GM23338 (cell line): Measurements from ENCODE around the gene HHATL. TPM values are rescaled to one million over a fixed set of nuclear protein-coding genes. Genes with fewer than 3 reads are reported as not detected.

Experiments used
- ATAC-seq: fragments of 200-7000 bp; cut with Tn5 transposase; 3 replicates; pipeline ENCODE4 v1.9.1; 2020
- DNase-seq: peaks from one replicate; pipeline ENCODE4 v3.0.0-alpha.2; 2015; ENCODE audit warnings: low spot score
- H2AFZ ChIP-seq: fragments of 200-600 bp; sonication (generic); 2 replicates; pipeline ENCODE4 v1.8.0; 2016; ENCODE audit warnings: antibody characterized with exemption, mild to moderate bottlenecking, moderate library complexity
- H3F3A ChIP-seq: fragments of 200-600 bp; sonication (generic); replicated peaks from 2 replicates; pipeline ENCODE4 v1.8.0; 2017; ENCODE audit warnings: antibody characterized with exemption, mixed run types, low read depth
- H3K27ac ChIP-seq: fragments of 200-600 bp; sonication (generic); 2 replicates; pipeline ENCODE4 v1.6.1; 2016; ENCODE audit warnings: low read depth
- H3K27me3 ChIP-seq: fragments of 200-600 bp; sonication (generic); 2 replicates; pipeline ENCODE4 v1.8.0; 2016; ENCODE audit warnings: mild to moderate bottlenecking, mixed run types, moderate library complexity; ENCODE audit not compliant: insufficient read depth
- H3K36me3 ChIP-seq: fragments of 200-600 bp; sonication (generic); 2 replicates; pipeline ENCODE4 v1.8.0; 2016; ENCODE audit warnings: mild to moderate bottlenecking; ENCODE audit not compliant: insufficient read depth
- H3K4me1 ChIP-seq: fragments of 200-600 bp; sonication (generic); 2 replicates; pipeline ENCODE4 v1.8.0; 2016; ENCODE audit warnings: mild to moderate bottlenecking, moderate library complexity; ENCODE audit not compliant: insufficient read depth
- H3K4me2 ChIP-seq: fragments of 200-600 bp; sonication (generic); 2 replicates; pipeline ENCODE4 v1.7.1; 2017; ENCODE audit warnings: mixed run types
- H3K4me3 ChIP-seq: fragments of 200-600 bp; sonication (generic); 2 replicates; pipeline ENCODE4 v1.6.1; 2016; ENCODE audit warnings: mixed run types
- H3K79me2 ChIP-seq: fragments of 200-600 bp; sonication (generic); replicated peaks from 2 replicates; pipeline ENCODE4 v1.8.0; 2017; ENCODE audit warnings: mild to moderate bottlenecking; ENCODE audit not compliant: insufficient read depth
- H3K9me2 ChIP-seq: fragments of 200-600 bp; sonication (generic); 2 replicates; pipeline ENCODE4 v1.8.0; 2017; ENCODE audit not compliant: insufficient read depth
- H4K20me1 ChIP-seq: fragments of 200-600 bp; sonication (generic); replicated peaks from 2 replicates; pipeline ENCODE4 v1.8.0; 2017; ENCODE audit warnings: mild to moderate bottlenecking; ENCODE audit not compliant: insufficient read depth
- H3K27ac Mint-ChIP-seq: 2 replicates; pipeline ENCODE4 v1.8.0; 2020; ENCODE audit warnings: inconsistent platforms, mild to moderate bottlenecking, moderate library complexity, mixed read lengths
- H3K27me3 Mint-ChIP-seq: 3 replicates; pipeline ENCODE4 v1.8.0; 2022; ENCODE audit warnings: low read depth, mild to moderate bottlenecking, moderate library complexity, mixed read lengths, inconsistent platforms; ENCODE audit not compliant: insufficient read depth, poor library complexity
- H3K36me3 Mint-ChIP-seq: 3 replicates; pipeline ENCODE4 v1.8.0; 2021; ENCODE audit warnings: low read depth, mild to moderate bottlenecking, inconsistent platforms, moderate library complexity, mixed read lengths
- H3K4me1 Mint-ChIP-seq: 3 replicates; pipeline ENCODE4 v1.8.0; 2020; ENCODE audit warnings: mild to moderate bottlenecking, inconsistent platforms, mixed read lengths
- H3K4me3 Mint-ChIP-seq: 3 replicates; pipeline ENCODE4 v1.8.0; 2021; ENCODE audit warnings: moderate library complexity, mild to moderate bottlenecking, inconsistent platforms, mixed read lengths
- H3K9me3 Mint-ChIP-seq: 3 replicates; pipeline ENCODE4 v1.8.0; 2020; ENCODE audit warnings: moderate library complexity, mild to moderate bottlenecking, inconsistent platforms, mixed read lengths
- CREB1 ChIP-seq: fragments of 250-450 bp; sonication (Bioruptor Pico); IDR thresholded peaks from 2 replicates; pipeline ENCODE4 v1.5.0; 2020; ENCODE audit warnings: low read depth, mild to moderate bottlenecking, moderate library complexity
- EZH2phosphoT487 ChIP-seq: fragments of 200-600 bp; sonication (generic); IDR thresholded peaks from one replicate; pipeline ENCODE4 v1.8.1; 2018; ENCODE audit warnings: antibody characterized with exemption; ENCODE audit not compliant: unreplicated experiment
- NANOG ChIP-seq: IDR thresholded peaks from 2 replicates; pipeline ENCODE4 v1.6.1; 2016; ENCODE audit warnings: antibody characterized with exemption, borderline replicate concordance
- POLR2AphosphoS5 ChIP-seq: IDR thresholded peaks from 2 replicates; pipeline ENCODE4 v1.6.1; 2016; ENCODE audit warnings: antibody characterized with exemption, low read depth
- ZNF114 ChIP-seq: fragments of 250-450 bp; sonication (Bioruptor Pico); IDR thresholded peaks from 2 replicates; pipeline ENCODE4 v1.5.0; 2020; ENCODE audit warnings: mild to moderate bottlenecking, moderate library complexity
- ZNF331 ChIP-seq: fragments of 250-450 bp; sonication (Bioruptor Pico); IDR thresholded peaks from 2 replicates; pipeline ENCODE4 v1.5.0; 2020; ENCODE audit warnings: low read depth, mild to moderate bottlenecking, moderate library complexity
- polyA plus RNA-seq: library from polyadenylated mRNA; unstranded; fragments of >200 nt; fragmentation: Nextera tagmentation; extraction: Ambion mirVana; gene quantifications from 2 replicates; pipeline ENCODE4 v1.2.1, GENCODE V29; 2016
- total RNA-seq: library from RNA; depleted of rRNA; stranded (reverse); fragments of >200 nt; shearing (Covaris generic); gene quantifications from 2 replicates; pipeline ENCODE4 v1.2.3, GENCODE V29; 2014
- TF ChIP-seq, protein P1 (sequence below): IDR thresholded peaks from one replicate; pipeline ENCODE4 v1.6.1; 2018; ENCODE audit warnings: antibody characterized with exemption; ENCODE audit not compliant: unreplicated experiment
- TF ChIP-seq, protein P2 (sequence below), 2 experiments: fragments of 200-600 bp in 1 of 2; sonication (generic) in 1 of 2; conservative IDR thresholded peaks; 2 replicates each; pipeline versions ENCODE4 v1.5.1 to v1.6.1; 2016 to 2017; ENCODE audit warnings: antibody characterized with exemption in 2 of 2, low read depth in 2 of 2, mild to moderate bottlenecking in 2 of 2, moderate library complexity in 1 of 2
- TF ChIP-seq, protein P3 (sequence below): IDR thresholded peaks from 2 replicates; pipeline ENCODE4 v1.6.1; 2016; ENCODE audit warnings: antibody characterized with exemption

HHATL gene
- total and polyA plus RNA-seq, 2 experiments from 2014 or later = not detected

DNA sequence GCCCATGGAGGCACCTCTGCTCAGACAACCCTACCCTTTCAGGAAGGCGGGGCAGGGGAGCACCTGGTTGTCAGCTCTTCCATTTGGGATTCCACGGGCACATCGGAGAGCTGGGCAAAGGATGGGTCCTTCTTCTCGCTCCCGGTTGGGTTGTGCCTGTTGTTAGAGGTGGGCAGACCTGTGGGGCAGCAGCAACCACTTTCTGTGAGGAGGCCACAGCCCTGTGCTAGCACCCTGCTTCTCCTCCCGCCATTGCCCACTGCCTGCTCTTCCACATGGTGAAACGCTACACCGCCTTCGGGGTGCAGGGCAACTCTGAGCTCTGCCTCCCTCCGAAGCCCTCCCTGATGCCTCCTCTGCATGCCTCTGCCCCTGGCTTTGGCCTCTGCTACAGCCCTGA, 7.0 kb upstream of the HHATL start (continued):
- TF ChIP-seq ZNF114 (CRISPR knock-in tag) (no peak), NANOG (no peak)

DNA sequence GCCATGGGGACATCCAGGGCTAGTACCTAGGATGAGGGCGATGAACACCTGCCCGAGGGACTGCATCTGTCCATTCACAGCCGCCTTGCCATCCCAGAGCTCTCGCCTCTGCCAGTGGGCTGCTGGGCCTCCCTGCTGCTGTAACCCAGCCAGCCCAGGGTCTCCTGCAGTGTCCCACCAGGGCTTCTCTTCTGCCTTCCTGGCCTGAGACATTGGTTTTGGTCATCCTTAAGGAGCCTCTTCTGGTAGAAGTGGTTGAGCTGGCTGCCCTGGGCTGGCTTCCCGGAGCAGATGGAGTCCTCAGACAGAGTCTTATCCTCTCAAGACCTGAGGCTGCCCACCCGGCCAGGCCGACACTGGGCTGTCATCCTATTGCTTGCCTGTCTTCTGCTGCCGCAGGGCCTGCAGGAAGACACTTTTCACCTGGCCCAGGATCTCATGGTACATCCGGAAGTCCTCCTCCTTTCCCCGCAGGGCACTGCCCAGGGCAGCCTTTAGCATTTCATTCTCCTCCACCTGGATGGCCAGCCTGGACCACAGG, 6.1 kb upstream of the HHATL start:
- H3K27me3 Mint-ChIP-seq = peaks cover 3% of the 10 kb centered on the region

DNA sequence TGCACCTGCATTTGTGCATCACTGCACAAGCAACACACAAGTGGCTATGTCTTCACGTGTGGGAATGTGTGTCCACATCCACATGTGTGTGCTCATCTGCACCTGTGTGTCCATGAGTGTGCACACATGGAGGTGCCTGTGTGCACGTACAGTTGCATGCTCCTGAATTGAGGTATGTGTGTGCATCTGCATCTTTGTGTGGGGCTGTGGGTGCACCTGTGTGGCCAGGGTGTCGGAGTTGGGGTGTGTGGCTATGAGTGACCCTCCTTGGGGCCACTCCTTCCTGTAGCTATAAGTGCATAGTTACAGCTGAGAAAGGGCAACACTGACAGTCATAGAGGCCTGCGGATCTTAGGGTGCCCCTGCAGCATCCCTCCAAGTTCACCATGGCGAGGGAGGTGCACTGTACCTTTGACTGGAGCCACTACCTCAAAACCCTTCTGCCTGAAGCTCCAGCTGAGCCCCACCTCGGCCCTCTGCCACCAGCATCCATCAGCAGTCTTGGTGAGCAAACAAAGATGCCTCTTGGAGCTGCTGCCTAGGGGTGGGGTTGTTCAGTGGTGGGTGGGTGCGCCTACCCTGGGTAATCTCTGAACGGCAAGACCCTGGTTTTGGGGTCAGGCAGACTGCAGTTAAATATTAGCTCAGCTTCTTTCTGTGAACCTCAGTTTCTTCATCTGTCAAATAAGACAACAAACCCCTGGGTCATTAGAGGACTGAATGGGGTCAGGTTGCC, 5.2 kb upstream of the HHATL start:
- Histone ChIP-seq H3F3A (no peaks in the 10 kb centered on the region), H3K27me3 (no peaks in the 10 kb centered on the region), H3K9me2 (no peaks in the 10 kb centered on the region), H3K36me3 (no peaks in the 10 kb centered on the region), H3K4me1 (no peaks in the 10 kb centered on the region), H4K20me1 (no peaks in the 10 kb centered on the region), H3K4me2 (no peak overlapping the region), H3K27ac (no peak overlapping the region), H3K79me2 (no peaks in the 10 kb centered on the region), H3K4me3 (no peak overlapping the region), H2AFZ (no peak overlapping the region)
- H3K27me3 Mint-ChIP-seq = peaks cover 8% of the 10 kb centered on the region
- H3K4me3 Mint-ChIP-seq = no peak overlapping the region
- DNase-seq = no peak
- no peak for ATAC-seq
- no peak overlapping the region for H3K27ac Mint-ChIP-seq
- H3K9me3 Mint-ChIP-seq = no peaks in the 10 kb centered on the region
- peaks cover 3% of the 10 kb centered on the region; the same call in 1 of the 3 replicates for H3K4me1 Mint-ChIP-seq
- H3K36me3 Mint-ChIP-seq = no peaks in the 10 kb centered on the region
- TF ChIP-seq, protein P1, sequence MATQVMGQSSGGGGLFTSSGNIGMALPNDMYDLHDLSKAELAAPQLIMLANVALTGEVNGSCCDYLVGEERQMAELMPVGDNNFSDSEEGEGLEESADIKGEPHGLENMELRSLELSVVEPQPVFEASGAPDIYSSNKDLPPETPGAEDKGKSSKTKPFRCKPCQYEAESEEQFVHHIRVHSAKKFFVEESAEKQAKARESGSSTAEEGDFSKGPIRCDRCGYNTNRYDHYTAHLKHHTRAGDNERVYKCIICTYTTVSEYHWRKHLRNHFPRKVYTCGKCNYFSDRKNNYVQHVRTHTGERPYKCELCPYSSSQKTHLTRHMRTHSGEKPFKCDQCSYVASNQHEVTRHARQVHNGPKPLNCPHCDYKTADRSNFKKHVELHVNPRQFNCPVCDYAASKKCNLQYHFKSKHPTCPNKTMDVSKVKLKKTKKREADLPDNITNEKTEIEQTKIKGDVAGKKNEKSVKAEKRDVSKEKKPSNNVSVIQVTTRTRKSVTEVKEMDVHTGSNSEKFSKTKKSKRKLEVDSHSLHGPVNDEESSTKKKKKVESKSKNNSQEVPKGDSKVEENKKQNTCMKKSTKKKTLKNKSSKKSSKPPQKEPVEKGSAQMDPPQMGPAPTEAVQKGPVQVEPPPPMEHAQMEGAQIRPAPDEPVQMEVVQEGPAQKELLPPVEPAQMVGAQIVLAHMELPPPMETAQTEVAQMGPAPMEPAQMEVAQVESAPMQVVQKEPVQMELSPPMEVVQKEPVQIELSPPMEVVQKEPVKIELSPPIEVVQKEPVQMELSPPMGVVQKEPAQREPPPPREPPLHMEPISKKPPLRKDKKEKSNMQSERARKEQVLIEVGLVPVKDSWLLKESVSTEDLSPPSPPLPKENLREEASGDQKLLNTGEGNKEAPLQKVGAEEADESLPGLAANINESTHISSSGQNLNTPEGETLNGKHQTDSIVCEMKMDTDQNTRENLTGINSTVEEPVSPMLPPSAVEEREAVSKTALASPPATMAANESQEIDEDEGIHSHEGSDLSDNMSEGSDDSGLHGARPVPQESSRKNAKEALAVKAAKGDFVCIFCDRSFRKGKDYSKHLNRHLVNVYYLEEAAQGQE = no peak
- TF ChIP-seq ZNF114 (CRISPR knock-in tag) (no peak), ZNF331 (CRISPR knock-in tag) (no peak), EZH2phosphoT487 (no peak), POLR2AphosphoS5 (no peak), CREB1 (CRISPR knock-in tag) (no peak)
- TF ChIP-seq, protein P2, sequence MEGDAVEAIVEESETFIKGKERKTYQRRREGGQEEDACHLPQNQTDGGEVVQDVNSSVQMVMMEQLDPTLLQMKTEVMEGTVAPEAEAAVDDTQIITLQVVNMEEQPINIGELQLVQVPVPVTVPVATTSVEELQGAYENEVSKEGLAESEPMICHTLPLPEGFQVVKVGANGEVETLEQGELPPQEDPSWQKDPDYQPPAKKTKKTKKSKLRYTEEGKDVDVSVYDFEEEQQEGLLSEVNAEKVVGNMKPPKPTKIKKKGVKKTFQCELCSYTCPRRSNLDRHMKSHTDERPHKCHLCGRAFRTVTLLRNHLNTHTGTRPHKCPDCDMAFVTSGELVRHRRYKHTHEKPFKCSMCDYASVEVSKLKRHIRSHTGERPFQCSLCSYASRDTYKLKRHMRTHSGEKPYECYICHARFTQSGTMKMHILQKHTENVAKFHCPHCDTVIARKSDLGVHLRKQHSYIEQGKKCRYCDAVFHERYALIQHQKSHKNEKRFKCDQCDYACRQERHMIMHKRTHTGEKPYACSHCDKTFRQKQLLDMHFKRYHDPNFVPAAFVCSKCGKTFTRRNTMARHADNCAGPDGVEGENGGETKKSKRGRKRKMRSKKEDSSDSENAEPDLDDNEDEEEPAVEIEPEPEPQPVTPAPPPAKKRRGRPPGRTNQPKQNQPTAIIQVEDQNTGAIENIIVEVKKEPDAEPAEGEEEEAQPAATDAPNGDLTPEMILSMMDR (conservative IDR thresholded peaks at IDR 0.05; ENCODE audit: low read depth in 2 of 2) = no peak
- TF ChIP-seq, protein P3, sequence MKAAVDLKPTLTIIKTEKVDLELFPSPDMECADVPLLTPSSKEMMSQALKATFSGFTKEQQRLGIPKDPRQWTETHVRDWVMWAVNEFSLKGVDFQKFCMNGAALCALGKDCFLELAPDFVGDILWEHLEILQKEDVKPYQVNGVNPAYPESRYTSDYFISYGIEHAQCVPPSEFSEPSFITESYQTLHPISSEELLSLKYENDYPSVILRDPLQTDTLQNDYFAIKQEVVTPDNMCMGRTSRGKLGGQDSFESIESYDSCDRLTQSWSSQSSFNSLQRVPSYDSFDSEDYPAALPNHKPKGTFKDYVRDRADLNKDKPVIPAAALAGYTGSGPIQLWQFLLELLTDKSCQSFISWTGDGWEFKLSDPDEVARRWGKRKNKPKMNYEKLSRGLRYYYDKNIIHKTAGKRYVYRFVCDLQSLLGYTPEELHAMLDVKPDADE = no peak

More for the DNA sequence above, 6.1 kb upstream of the HHATL start:
- TF ChIP-seq, protein P1 = no peak
- no peak for TF ChIP-seq NANOG
- Histone ChIP-seq H3K4me3 (no peak overlapping the region), H4K20me1 (no peaks in the 10 kb centered on the region), H3K36me3 (no peaks in the 10 kb centered on the region), H3K9me2 (no peaks in the 10 kb centered on the region), H2AFZ (no peak overlapping the region), H3F3A (no peaks in the 10 kb centered on the region), H3K79me2 (no peaks in the 10 kb centered on the region), H3K27me3 (no peaks in the 10 kb centered on the region), H3K4me2 (no peak overlapping the region), H3K4me1 (no peaks in the 10 kb centered on the region), H3K27ac (no peak overlapping the region)
- Mint-ChIP-seq H3K4me3 (no peak overlapping the region), H3K9me3 (no peaks in the 10 kb centered on the region), H3K36me3 (no peaks in the 10 kb centered on the region), H3K27ac (no peak overlapping the region), H3K4me1 (no peaks in the 10 kb centered on the region; the same call in 2 of the 3 replicates)
- ATAC-seq = no peak
- no peak for DNase-seq
